ENCODE results near the gene S100A5. TPM values are rescaled to one million over a fixed set of nuclear protein-coding genes. Genes with fewer than 3 reads are reported as not detected.

The S100A5 gene
- total and polyA plus RNA-seq, 9 of the 15 experiments (the other 6 are each of a cell fraction or from before 2014, with no cell fraction given), result 0.56 to 1.4 (median 0.64) TPM; not detected in 5

DNA sequence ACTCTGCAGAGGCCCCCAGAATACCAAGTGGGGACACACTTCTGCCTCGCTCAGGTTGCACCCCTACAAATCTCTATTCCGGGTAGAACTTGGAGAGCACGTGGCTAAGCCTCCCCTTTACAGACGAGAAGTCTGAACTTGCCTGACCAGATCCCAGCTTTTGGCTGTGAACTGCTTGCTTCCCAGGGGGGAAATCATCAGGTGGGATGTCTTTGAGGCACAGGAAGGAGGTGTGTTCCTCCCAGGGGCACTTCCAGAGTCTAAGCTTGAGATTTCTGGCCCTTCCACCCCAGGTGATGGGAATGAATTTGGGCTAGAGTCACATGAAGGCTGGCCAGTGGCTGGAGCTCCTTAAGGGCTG, 9.6 kb upstream of the S100A5 start:
- no peaks in the 10 kb centered on the region for H3K79me2 ChIP-seq (ENCODE audit: control insufficient read depth, insufficient read depth, low read length)
- POLR2A ChIA-PET, result interaction anchor here (0.6 to 1.4 kb wide), 7 partner anchors 9 to 35 kb away, joined by 3 to 8 read pairs (median 3); no protein-coding TSS in a partner anchor
- intact Hi-C loops (cut with micrococcal nuclease) (no loop called here), in situ Hi-C loops (cut with MboI) (no loop called here)
- BruUV-seq (replicated peaks), result no TSS peak
- no peaks in the 10 kb centered on the region for H3K9me1 ChIP-seq (ENCODE audit: control insufficient read depth, insufficient read depth, low read length)
- H3K27me3 ChIP-seq (ENCODE audit: control insufficient read depth in 2 of 2, insufficient read depth in 2 of 2, low read length in 2 of 2), result no peaks in the 10 kb centered on the region
- ATAC-seq, result no peak
- 35% methylated on average over 4 of the region's 4 CpGs for WGBS (ENCODE audit: insufficient coverage, low coverage, missing lambda C conversion rate)
- H3K9me3 ChIP-seq (replicated peaks; ENCODE audit: control insufficient read depth, insufficient read depth, low read depth, low read length), result no peaks in the 10 kb centered on the region
- H3K4me2 ChIP-seq (ENCODE audit: insufficient read depth, low read length), result no peak overlapping the region
- no peaks in the 10 kb centered on the region for H3K36me3 ChIP-seq (ENCODE audit: control insufficient read depth, insufficient read depth, low read length)
- CTCF ChIA-PET (ENCODE audit: low intra/inter-chr PET ratio), result no interaction called here
- H3K27ac ChIP-seq (ENCODE audit: extremely low read depth, low read depth, low read length), result no peak overlapping the region
- TF ChIP-seq ATF7 (IDR thresholded peaks at IDR 0.05) (no peak), ZNF175 (CRISPR knock-in tag; IDR thresholded peaks at IDR 0.05; ENCODE audit: low read depth) (no peak), BCOR (IDR thresholded peaks at IDR 0.05) (no peak), ZNF586 (CRISPR knock-in tag; conservative IDR thresholded peaks at IDR 0.05) (no peak)
- TF ChIP-seq, protein P1, sequence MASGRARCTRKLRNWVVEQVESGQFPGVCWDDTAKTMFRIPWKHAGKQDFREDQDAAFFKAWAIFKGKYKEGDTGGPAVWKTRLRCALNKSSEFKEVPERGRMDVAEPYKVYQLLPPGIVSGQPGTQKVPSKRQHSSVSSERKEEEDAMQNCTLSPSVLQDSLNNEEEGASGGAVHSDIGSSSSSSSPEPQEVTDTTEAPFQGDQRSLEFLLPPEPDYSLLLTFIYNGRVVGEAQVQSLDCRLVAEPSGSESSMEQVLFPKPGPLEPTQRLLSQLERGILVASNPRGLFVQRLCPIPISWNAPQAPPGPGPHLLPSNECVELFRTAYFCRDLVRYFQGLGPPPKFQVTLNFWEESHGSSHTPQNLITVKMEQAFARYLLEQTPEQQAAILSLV (tag; IDR thresholded peaks at IDR 0.05), result no peak
- peak overlapping the region in 1 of 2 experiments; percentile 45; a peak in 1 of 4 replicates for H3K9ac ChIP-seq (ENCODE audit: insufficient read depth in 1 of 2, low read depth in 2 of 2, low read length in 2 of 2)
- no peak overlapping the region for H3K4me3 ChIP-seq
- DNase-seq (ENCODE audit: extremely low read depth in 1 of 4, low spot score in 3 of 4), result no peak
- peaks cover 43 to 51% of the 10 kb centered on the region in 2 experiments for H3K4me1 ChIP-seq (replicated peaks in 1 of 2; ENCODE audit: control insufficient read depth in 2 of 2, insufficient read depth in 2 of 2, low read length in 2 of 2)
- no peaks in the 10 kb centered on the region for H4K20me1 ChIP-seq (replicated peaks; ENCODE audit: control insufficient read depth, insufficient read depth, low read length)
- no peak for FAIRE-seq
- H2AFZ ChIP-seq (ENCODE audit: low read depth, low read length), result peak overlapping the region; percentile 65; the same call in 1 of the 2 replicates

All from K562 (cell line).